Stimulated activated naive CD8-positive, alpha-beta T cell treated with anti-CD3 and anti-CD28 coated beads, Interleukin-15, amount 100 ng/mL, for 72 hours (primary cell): ENCODE data around the gene CDH4.
A peak's percentile ranks its signal among the peaks of the same experiment; 100 is the strongest.

ENCODE experiments used
- ATAC-seq: fragments of 150-1000 bp; cut with Tn5 transposase; 2 replicates; pipeline ENCODE4 v1.10.0; 2021; ENCODE audit warnings: mild to moderate bottlenecking, moderate library complexity
- DNase-seq, 2 donors: peaks; one replicate each; pipeline ENCODE4 v3.0.0; 2021 to 2022
- H3K27ac Mint-ChIP-seq, 2 donors: one replicate each; pipeline ENCODE4 v1.8.0; 2022; ENCODE audit warnings: mild to moderate bottlenecking in 2 of 2, mixed read lengths in 2 of 2, moderate library complexity in 2 of 2
- H3K27me3 Mint-ChIP-seq: one replicate; pipeline ENCODE4 v1.8.0; 2022; ENCODE audit warnings: mixed read lengths
- H3K4me1 Mint-ChIP-seq: one replicate; pipeline ENCODE4 v1.8.0; 2022; ENCODE audit warnings: mild to moderate bottlenecking, mixed read lengths
- H3K4me3 Mint-ChIP-seq, 2 donors: one replicate each; pipeline ENCODE4 v1.8.0; 2022; ENCODE audit warnings: mild to moderate bottlenecking in 2 of 2, mixed read lengths in 2 of 2, moderate library complexity in 1 of 2
- H3K9me3 Mint-ChIP-seq, 2 donors: one replicate each; pipeline ENCODE4 v1.8.0; 2022; ENCODE audit warnings: mixed read lengths in 2 of 2

CDH4 gene

DNA sequence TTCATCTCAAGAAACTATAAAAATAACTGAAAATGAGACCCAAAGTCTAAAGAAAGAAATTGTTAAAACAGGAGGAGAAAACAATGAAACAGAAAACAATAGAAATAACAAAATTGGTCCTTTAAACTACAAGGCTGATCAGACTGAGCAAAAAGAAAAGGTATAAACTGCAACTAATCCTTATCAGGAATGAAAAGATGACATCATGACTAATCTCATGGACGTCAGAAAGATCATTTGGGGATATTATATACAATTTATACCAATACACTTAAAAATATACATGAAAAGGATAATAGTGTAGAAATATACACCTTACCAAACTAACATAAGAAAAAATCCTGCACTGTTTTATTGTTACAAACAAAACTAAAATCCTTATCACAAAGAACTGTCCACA is 498.0 kb downstream of the CDH4 start:
- Mint-ChIP-seq H3K4me1 (no peaks in the 10 kb centered on the region), H3K4me3 (no peak overlapping the region), H3K9me3 (peaks cover 9 to 12% of the 10 kb centered on the region in 2 donors), H3K27ac (no peak overlapping the region), H3K27me3 (no peaks in the 10 kb centered on the region)
- DNase-seq, result no peak
- ATAC-seq, result no peak

DNA sequence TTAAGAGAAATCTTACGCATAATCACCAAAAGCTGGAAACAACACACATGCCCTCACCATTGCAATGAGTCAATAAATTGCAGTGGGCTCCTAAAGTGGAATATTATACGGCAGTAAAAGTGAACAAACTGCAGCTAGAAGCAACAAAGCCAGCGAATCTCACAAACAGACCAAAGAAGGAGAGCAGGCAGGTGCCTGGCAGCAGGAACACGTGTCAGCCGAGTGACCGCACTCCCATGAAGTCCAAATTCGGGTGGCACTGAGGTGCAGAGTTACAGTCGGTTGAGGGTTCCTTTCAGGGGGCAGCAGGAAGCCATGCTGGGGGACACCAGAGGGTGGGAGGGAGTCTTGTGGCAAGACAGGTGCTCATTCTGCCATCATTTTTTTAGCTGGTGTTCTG is 500.5 kb downstream of the CDH4 start:
- H3K9me3 Mint-ChIP-seq, result peaks cover 8 to 9% of the 10 kb centered on the region in 2 donors
- no peaks in the 10 kb centered on the region for H3K27me3 Mint-ChIP-seq
- DNase-seq (no peak), ATAC-seq (no peak)
- H3K4me1 Mint-ChIP-seq, result no peaks in the 10 kb centered on the region
- H3K27ac Mint-ChIP-seq, result no peak overlapping the region
- no peak overlapping the region for H3K4me3 Mint-ChIP-seq

DNA sequence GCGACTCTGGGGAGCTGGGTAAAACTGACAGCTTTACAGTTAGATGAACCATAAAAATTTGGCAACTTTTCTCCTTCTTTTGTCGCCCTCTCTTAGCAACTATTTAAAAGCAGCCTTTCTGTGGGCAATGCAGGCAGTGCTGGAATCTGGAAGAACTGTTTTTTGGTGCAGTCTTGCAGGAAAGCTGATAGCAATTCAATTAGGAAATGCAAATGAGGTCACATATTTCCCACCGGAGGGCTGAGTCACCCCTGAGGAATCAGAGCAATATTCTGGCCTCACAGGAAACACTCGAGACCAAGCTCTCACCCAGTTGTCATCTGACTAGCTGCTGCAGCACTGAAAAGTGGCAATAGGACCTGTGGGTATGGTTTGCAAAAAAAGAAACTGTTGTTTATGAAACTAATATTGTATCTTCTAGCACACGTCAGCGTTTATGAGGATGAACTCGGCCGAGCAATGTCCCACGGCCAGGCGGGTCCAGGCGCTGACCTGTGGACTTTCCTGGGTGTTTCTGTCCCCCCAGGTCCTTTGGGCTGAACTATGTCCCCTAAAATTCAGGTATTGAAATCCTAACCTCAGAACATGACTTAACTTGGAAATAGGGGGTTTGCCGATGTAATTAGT is 501.4 kb downstream of the CDH4 start:
- DNase-seq (no peak), ATAC-seq (no peak)
- Mint-ChIP-seq H3K27ac (no peak overlapping the region), H3K27me3 (no peaks in the 10 kb centered on the region), H3K4me3 (no peak overlapping the region), H3K9me3 (peaks cover 7 to 9% of the 10 kb centered on the region in 2 donors), H3K4me1 (no peaks in the 10 kb centered on the region)

DNA sequence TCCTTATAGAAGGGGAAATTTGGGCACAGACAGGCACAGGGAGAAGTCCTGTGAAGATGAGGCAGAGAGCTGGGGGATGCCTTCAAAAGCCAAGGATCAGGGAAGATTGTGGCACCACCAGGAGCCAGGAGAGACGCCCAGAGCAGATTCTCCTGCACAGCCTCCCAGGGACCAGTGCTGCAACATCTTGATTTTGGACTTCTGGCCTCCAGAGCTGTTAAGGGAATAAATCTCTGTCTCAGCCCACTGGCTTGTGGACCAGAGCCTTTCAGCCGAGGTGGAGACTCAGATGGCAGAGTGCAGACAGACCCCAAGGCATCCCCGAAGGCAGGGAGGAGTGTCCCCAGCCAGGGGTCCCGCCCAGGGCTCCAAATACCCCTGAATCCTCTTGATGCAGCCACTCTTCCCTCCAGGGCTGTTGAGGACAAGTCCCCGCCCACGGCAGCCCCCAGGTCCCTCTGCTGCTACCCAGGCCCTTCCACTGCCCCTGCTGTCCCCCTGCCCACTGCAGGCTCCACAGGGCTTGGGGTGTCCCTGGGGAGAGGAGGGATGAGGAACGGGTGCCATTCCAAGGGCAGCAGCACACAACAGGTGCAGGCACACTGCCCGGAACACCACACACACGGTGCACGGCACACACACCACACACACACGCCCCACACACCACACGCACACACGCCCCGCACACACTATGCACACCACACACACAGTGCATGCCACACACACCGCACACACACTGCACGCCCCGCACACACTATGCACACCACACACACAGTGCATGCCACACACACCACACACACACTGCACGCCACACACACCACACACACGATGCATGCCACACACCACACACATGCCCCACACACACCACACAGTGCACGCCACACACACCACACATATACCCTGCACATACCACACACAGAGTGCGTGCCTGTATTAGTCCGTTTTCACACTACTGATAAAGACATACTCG is 502.2 kb downstream of the CDH4 start:
- H3K27ac Mint-ChIP-seq, result no peak overlapping the region
- H3K4me1 Mint-ChIP-seq, result no peaks in the 10 kb centered on the region
- H3K27me3 Mint-ChIP-seq, result no peaks in the 10 kb centered on the region
- DNase-seq, result no peak
- ATAC-seq, result peak; percentile 19
- peaks cover 7 to 9% of the 10 kb centered on the region in 2 donors for H3K9me3 Mint-ChIP-seq
- no peak overlapping the region for H3K4me3 Mint-ChIP-seq

DNA sequence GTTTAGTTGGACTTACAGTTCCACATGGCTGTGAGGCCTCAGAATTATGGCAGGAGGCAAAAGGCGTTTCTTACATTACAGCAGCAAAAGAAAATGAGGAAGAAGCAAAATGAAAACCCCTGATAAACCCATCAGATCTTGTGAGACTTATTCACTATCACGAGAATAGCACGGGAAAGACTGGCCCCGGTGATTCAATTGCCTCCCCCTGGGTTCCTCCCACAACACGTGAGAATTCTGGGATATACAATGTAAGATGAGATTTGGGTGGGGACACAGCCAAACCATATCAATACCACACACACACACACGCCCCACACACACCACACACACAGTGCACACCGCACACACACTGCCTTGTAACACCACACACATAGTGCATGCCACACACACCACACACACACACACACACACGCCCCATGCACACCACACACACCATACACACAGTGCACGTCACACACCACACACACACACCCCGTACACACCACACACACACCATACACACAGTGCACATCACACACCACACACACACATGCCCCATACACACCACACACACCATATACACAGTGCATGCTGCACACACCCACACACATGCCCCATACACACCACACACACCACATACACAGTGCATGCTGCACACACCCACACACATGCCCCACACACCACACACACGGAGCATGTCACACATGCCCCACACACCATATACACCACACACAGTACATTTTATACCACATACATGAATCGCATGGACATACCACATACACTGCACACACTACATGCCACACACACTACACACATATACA is 503.1 kb downstream of the CDH4 start:
- peaks cover 4 to 5% of the 10 kb centered on the region in 2 donors for H3K9me3 Mint-ChIP-seq
- ATAC-seq, result no peak
- no peak overlapping the region for H3K4me3 Mint-ChIP-seq
- H3K27me3 Mint-ChIP-seq, result no peaks in the 10 kb centered on the region
- no peak for DNase-seq
- no peak overlapping the region for H3K27ac Mint-ChIP-seq
- H3K4me1 Mint-ChIP-seq, result no peaks in the 10 kb centered on the region

DNA sequence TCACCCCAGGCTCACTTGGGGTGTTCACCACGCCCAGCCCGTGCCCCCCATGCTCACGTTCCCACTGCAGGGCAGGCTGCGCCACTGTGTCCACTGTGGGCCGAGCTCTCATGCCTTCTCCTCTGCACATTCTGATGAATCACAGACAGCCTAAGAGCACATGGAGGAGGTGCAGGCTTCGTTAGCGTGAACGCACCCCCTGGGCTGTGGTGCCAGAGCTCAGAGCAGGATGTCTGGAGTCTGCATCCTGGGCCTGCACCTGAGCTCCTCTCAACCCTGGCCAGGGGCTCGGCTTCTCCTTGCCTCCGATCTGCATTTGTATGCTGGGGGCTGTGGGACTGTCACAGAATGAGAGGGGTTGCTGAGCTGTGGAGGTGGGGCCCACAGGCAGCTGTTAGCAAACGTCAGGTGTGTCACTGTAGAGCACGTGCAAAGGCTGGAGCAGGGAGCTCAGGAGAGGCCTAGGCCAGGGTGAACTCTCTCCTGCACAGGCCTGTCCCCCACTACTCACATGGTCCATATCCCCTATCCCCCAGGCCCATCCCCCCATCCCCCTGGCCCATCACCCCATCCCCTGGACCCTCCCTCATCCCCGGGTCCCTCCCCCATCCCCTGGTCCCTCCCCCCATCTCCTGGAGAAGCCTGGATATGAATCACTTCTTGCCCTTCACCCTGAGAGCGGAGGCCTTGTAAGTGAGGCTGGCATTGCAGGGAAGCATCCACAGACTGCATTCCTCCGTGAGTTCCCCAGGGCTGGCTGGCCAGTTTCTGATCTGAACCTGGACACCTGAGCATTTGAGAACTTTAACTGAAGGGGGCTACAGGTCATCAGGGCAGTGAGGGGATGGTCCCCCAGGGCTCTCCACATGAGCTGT is 504.1 kb downstream of the CDH4 start:
- no peak for ATAC-seq

DNA sequence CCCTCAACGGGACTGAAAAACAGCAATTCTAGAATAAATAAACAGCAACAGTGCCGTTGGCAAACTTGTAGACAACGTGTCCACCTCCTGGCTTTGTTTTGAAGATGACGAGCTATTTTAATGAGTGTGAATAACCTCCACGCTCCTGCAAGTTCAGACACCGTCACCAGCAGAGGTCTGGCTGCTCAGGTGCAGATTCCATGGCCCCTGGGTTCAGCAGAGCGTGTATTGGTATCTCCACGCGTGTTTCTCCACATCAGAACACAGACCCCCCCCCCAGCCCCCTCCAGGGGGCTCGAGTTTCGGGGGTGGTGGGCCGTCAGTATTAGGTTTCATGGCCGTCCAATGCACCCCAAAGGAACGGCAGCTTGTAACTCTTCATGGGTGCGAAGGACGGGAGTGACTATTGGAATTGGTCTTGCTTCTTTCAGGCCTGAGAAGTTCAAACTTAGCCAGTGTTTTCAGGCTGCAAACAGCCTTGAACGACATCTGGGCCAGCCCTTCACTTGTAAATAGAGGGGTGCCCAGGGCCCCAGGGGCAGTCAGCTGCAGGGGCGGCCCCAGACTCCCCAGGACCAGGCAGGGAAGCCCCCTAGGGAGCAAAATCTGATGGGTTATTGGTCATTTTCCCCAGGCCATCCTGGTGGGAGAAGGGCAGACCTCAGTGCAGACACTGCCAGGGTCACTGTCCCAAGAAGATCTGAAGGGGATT is 505.1 kb downstream of the CDH4 start:
- DNase-seq (no peak), ATAC-seq (no peak)
- H3K9me3 Mint-ChIP-seq, result no peaks in the 10 kb centered on the region
- no peaks in the 10 kb centered on the region for H3K27me3 Mint-ChIP-seq
- no peak overlapping the region for H3K4me3 Mint-ChIP-seq
- H3K4me1 Mint-ChIP-seq, result no peaks in the 10 kb centered on the region
- no peak overlapping the region for H3K27ac Mint-ChIP-seq

More for the DNA sequence above, 504.1 kb downstream of the CDH4 start:
- no peaks in the 10 kb centered on the region for H3K9me3 Mint-ChIP-seq
- no peaks in the 10 kb centered on the region for H3K27me3 Mint-ChIP-seq
- no peak for DNase-seq
- H3K4me3 Mint-ChIP-seq, result no peak overlapping the region
- H3K4me1 Mint-ChIP-seq, result no peaks in the 10 kb centered on the region
- H3K27ac Mint-ChIP-seq, result no peak overlapping the region

DNA sequence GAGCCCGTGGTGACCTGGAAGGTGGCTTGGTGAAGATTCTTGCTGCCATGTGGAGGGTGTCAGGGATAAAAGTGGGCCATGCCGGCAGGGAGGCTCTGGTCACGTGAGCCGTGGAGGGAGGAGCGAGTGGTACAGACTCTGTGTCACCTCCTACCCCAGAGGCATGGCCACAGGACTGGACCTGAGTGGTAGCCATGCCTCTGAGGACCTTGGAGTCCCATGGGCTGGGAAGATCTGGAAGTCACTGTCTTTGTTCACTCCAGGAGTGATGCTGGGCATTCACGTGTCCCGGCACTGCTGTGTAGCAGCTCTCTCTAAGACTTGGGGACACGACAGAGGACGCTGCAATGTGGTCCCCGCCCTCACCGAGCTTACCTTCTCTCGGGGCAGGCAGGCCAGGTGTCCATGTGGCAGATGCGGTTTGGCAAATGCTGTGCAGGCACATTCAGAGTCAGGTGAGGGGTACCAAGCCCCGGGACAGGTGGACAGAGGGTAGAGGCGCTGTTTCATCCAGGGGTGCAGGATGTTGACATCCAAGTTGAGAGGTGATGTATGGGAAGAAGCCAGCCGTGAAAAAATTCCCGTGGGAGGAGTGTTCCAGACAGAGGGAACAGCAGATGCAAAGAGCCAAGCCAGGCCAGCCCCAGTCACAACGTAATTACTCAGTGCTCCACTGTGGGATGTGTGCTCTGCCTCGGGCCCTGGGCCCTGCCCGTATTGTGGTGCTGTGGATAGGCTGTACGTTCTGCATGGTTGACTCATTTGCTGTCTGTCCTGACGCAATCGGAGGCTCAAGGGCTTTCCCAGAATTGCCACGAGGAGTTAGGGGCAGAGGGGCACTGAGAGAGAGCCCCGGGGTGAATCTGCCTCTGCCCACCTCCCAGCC is 505.9 kb downstream of the CDH4 start:
- no peaks in the 10 kb centered on the region for H3K4me1 Mint-ChIP-seq
- H3K9me3 Mint-ChIP-seq, result no peaks in the 10 kb centered on the region
- no peak overlapping the region for H3K27ac Mint-ChIP-seq
- no peak for DNase-seq
- ATAC-seq, result no peak
- H3K4me3 Mint-ChIP-seq, result no peak overlapping the region
- H3K27me3 Mint-ChIP-seq, result no peaks in the 10 kb centered on the region

DNA sequence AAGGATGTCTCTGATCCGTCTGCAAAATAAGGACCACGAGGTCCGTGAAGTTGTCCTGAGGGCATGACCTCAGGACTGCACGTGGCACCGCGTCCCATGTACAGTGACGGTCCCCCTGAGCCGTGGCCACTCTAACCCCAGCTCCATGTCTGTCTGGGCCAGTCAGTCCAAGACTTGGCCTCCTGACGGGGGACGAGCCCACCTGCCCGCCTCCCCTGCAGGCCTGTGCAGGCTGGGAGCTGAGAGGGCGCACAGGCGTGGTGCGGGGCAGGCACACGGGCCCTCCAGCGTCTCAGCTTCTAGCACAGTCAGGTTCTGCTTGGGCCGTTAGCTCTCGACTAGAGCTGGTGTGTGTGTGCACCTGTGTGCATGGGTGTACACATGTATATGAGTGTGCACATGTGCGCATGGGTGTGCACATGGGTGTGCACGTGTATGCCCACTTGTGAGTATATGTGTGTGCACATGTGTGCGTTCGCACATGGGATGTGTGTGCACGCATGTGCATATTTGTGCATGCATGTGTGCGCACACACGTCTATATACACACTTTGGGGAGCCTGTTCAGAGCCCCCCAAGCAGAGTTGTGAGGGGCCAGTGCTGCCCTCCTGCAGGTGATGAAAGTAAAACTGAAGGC is 506.6 kb downstream of the CDH4 start:
- Mint-ChIP-seq H3K4me1 (no peaks in the 10 kb centered on the region), H3K4me3 (no peak overlapping the region), H3K27ac (no peak overlapping the region)

DNA sequence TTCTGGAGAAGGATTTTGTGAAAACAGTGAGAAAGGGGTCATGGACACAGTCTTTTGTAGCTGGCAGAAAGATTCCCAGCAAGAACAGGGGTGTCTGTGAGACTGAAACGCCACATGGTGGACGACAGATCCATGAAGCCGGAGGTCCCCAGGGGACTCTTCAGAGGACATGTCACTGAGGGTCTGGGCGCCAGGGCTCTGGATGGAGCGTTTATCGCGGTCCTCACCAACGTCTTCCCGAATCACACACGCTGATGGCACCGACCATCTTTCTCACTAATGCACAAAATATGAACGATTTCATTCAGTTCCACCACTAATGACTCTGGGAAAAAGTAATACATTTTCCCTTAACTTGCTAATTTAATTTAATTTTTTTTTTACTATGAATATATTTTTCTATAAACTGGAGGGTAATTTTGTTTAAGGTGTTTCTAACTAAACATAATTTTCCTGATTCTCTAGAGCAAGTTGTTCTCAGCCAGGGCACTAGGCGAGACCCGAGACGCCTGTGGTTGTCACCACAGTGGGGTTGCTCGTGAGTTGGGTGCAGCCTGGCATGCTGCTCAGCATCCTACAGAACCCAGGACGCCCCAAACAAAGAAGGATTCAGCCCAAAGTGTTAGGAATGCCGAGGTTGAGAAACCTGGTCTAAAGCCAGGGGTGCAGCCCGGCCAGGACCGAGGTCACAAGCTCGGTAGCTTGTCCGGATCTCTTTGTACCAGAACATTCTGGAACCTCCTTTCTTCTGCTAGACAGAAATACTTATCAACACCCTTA is 507.4 kb downstream of the CDH4 start:
- no peaks in the 10 kb centered on the region for H3K27me3 Mint-ChIP-seq
- H3K27ac Mint-ChIP-seq, result no peak overlapping the region
- no peak overlapping the region for H3K4me3 Mint-ChIP-seq
- no peaks in the 10 kb centered on the region for H3K4me1 Mint-ChIP-seq
- no peak for ATAC-seq
- no peak for DNase-seq
- no peaks in the 10 kb centered on the region for H3K9me3 Mint-ChIP-seq

More for the DNA sequence above, 506.6 kb downstream of the CDH4 start:
- no peaks in the 10 kb centered on the region for H3K27me3 Mint-ChIP-seq
- no peaks in the 10 kb centered on the region for H3K9me3 Mint-ChIP-seq
- ATAC-seq (no peak), DNase-seq (no peak)

DNA sequence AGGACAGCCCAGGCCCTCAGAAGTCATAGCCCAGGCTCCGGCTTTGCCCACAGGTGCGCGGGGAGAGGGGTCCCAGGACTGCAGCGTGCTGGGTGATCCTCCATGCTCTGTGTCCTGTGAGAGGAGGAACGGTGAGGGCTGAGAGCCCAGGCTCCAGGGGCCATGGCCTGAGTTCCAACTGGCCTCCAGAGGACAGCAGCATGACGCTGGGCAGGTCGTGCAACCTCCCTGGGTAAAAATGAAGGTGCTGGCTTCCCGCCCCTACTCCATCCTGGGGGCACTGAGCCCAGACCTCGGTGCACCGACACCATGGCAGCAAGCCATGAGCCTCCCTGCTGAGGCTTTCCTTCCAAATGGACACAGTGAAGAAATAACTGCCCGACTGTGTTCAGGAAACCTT is 508.3 kb downstream of the CDH4 start:
- DNase-seq, result no peak
- no peaks in the 10 kb centered on the region for H3K9me3 Mint-ChIP-seq
- H3K4me3 Mint-ChIP-seq, result no peak overlapping the region
- H3K4me1 Mint-ChIP-seq, result no peaks in the 10 kb centered on the region
- H3K27me3 Mint-ChIP-seq, result no peaks in the 10 kb centered on the region
- H3K27ac Mint-ChIP-seq, result no peak overlapping the region
- no peak for ATAC-seq

DNA sequence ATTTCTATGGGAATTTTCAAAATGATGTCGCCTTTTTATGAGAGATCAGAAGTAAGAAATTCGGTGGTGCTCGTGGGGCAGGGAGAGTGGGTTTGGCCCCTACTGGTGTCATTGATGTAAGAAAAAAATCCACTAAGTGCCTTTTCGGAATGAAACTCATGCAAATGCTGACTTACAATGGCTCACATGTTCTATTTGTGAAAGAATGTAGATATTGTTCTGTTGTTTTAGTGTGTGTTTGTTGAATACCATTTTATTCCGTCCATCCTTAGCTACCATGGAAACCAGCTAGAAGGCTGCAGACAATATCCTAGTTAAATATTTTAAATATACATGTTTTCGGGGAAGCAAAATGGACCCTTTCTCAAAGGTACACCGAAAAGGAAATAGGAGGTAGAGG is 508.7 kb downstream of the CDH4 start:
- Mint-ChIP-seq H3K4me1 (no peaks in the 10 kb centered on the region), H3K27me3 (no peaks in the 10 kb centered on the region), H3K9me3 (no peaks in the 10 kb centered on the region), H3K4me3 (no peak overlapping the region), H3K27ac (no peak overlapping the region)
- DNase-seq (no peak), ATAC-seq (no peak)
